ENCODE results near the gene GNAS-AS1.

Gene GNAS-AS1

GRCh38 chr20:58807801-58808200, 42.9 kb downstream of the GNAS-AS1 start:
- TF ChIP-seq GATA2 (IDR thresholded peaks at IDR 0.05; ENCODE audit: low read depth, low read length) (no peak), GATA3 (IDR thresholded peaks at IDR 0.05; ENCODE audit: low read depth, low read length) (no peak)

- no peak for TF ChIP-seq GATA2 (IDR thresholded peaks at IDR 0.05; ENCODE audit: low read depth, low read length)
- no peak for TF ChIP-seq GATA3 (IDR thresholded peaks at IDR 0.05; ENCODE audit: low read depth, low read length)
Observed at GRCh38 chr20:58803533-58803932, 47.2 kb downstream of the GNAS-AS1 start.

GRCh38 chr20:58802061-58802460, 48.6 kb downstream of the GNAS-AS1 start:
- TF ChIP-seq GATA3 (IDR thresholded peaks at IDR 0.05; ENCODE audit: low read depth, low read length) (no peak), GATA2 (IDR thresholded peaks at IDR 0.05; ENCODE audit: low read depth, low read length) (no peak)

- no peak for TF ChIP-seq GATA3 (IDR thresholded peaks at IDR 0.05; ENCODE audit: low read depth, low read length)
Observed at GRCh38 chr20:58800134-58800871, 50.4 kb downstream of the GNAS-AS1 start.

- no peak for TF ChIP-seq GATA3 (IDR thresholded peaks at IDR 0.05; ENCODE audit: low read depth, low read length)
- no peak for TF ChIP-seq GATA2 (IDR thresholded peaks at IDR 0.05; ENCODE audit: low read depth, low read length)
Observed at GRCh38 chr20:58797371-58798338, 53.0 kb downstream of the GNAS-AS1 start.

- TF ChIP-seq GATA2 (IDR thresholded peaks at IDR 0.05; ENCODE audit: low read depth, low read length) (no peak), GATA3 (IDR thresholded peaks at IDR 0.05; ENCODE audit: low read depth, low read length) (no peak)
Observed at GRCh38 chr20:58795923-58796245, 54.8 kb downstream of the GNAS-AS1 start.

GRCh38 chr20:58795181-58795922, 55.4 kb downstream of the GNAS-AS1 start:
- TF ChIP-seq GATA2 (IDR thresholded peaks at IDR 0.05; ENCODE audit: low read depth, low read length): no peak
- TF ChIP-seq GATA3 (IDR thresholded peaks at IDR 0.05; ENCODE audit: low read depth, low read length): no peak

- no peak for TF ChIP-seq GATA2 (IDR thresholded peaks at IDR 0.05; ENCODE audit: low read depth, low read length)
- TF ChIP-seq GATA3 (IDR thresholded peaks at IDR 0.05; ENCODE audit: low read depth, low read length): no peak
Observed at GRCh38 chr20:58794510-58795180, 56.1 kb downstream of the GNAS-AS1 start.

- TF ChIP-seq GATA2 (IDR thresholded peaks at IDR 0.05; ENCODE audit: low read depth, low read length) (no peak), GATA3 (IDR thresholded peaks at IDR 0.05; ENCODE audit: low read depth, low read length) (no peak)
Observed at GRCh38 chr20:58793512-58794420, 56.9 kb downstream of the GNAS-AS1 start.

GRCh38 chr20:58792426-58792825, 58.3 kb downstream of the GNAS-AS1 start:
- TF ChIP-seq GATA3 (IDR thresholded peaks at IDR 0.05; ENCODE audit: low read depth, low read length): no peak
- TF ChIP-seq GATA2 (IDR thresholded peaks at IDR 0.05; ENCODE audit: low read depth, low read length): no peak

GRCh38 chr20:58791286-58791685, 59.4 kb downstream of the GNAS-AS1 start:
- no peak for TF ChIP-seq GATA2 (IDR thresholded peaks at IDR 0.05; ENCODE audit: low read depth, low read length)
- no peak for TF ChIP-seq GATA3 (IDR thresholded peaks at IDR 0.05; ENCODE audit: low read depth, low read length)

- TF ChIP-seq GATA2 (IDR thresholded peaks at IDR 0.05; ENCODE audit: low read depth, low read length) (no peak), GATA3 (IDR thresholded peaks at IDR 0.05; ENCODE audit: low read depth, low read length) (no peak)
Observed at GRCh38 chr20:58790454-58790853, 60.2 kb downstream of the GNAS-AS1 start.
